ENCODE measurements around the gene ACTR2.

DNA sequence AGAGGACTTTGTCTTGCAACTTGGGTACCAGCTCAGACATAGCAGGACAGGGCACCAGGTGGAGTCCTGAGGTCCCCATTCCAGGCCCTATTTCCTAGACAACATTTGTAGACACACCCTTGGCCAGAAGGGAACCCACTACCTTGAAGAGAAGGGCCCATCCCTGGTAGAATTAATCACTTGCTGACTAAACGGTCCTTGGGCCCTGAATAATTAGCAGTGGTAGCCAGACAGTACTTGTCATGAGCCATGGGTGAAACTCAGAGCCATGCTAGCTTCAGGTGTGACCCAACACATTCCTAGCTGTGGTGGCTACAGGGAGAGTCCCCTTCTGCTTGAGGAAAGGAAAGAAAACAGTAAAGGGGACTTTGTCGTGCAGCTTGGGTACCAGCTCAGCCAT, 28.5 kb upstream of the ACTR2 start:
- TF ChIP-seq, protein P1, sequence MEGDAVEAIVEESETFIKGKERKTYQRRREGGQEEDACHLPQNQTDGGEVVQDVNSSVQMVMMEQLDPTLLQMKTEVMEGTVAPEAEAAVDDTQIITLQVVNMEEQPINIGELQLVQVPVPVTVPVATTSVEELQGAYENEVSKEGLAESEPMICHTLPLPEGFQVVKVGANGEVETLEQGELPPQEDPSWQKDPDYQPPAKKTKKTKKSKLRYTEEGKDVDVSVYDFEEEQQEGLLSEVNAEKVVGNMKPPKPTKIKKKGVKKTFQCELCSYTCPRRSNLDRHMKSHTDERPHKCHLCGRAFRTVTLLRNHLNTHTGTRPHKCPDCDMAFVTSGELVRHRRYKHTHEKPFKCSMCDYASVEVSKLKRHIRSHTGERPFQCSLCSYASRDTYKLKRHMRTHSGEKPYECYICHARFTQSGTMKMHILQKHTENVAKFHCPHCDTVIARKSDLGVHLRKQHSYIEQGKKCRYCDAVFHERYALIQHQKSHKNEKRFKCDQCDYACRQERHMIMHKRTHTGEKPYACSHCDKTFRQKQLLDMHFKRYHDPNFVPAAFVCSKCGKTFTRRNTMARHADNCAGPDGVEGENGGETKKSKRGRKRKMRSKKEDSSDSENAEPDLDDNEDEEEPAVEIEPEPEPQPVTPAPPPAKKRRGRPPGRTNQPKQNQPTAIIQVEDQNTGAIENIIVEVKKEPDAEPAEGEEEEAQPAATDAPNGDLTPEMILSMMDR (IDR thresholded peaks at IDR 0.05): no peak
- TF ChIP-seq NFE2L1 (CRISPR knock-in tag; IDR thresholded peaks at IDR 0.05) (no peak), CREB1 (CRISPR knock-in tag; IDR thresholded peaks at IDR 0.05) (no peak), SMAD4 (CRISPR knock-in tag; IDR thresholded peaks at IDR 0.05) (no peak), ELF4 (CRISPR knock-in tag; IDR thresholded peaks at IDR 0.05; ENCODE audit: low read depth) (no peak), ZNF232 (CRISPR knock-in tag; IDR thresholded peaks at IDR 0.05) (no peak), NFYB (CRISPR knock-in tag; conservative IDR thresholded peaks at IDR 0.05; ENCODE audit: low read depth) (no peak), SP1 (CRISPR knock-in tag; conservative IDR thresholded peaks at IDR 0.05) (no peak)
- TF ChIP-seq, protein P2, sequence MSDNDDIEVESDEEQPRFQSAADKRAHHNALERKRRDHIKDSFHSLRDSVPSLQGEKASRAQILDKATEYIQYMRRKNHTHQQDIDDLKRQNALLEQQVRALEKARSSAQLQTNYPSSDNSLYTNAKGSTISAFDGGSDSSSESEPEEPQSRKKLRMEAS (CRISPR knock-in tag; IDR thresholded peaks at IDR 0.05): no peak
- TF ChIP-seq, protein P3, sequence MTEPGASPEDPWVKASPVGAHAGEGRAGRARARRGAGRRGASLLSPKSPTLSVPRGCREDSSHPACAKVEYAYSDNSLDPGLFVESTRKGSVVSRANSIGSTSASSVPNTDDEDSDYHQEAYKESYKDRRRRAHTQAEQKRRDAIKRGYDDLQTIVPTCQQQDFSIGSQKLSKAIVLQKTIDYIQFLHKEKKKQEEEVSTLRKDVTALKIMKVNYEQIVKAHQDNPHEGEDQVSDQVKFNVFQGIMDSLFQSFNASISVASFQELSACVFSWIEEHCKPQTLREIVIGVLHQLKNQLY (CRISPR knock-in tag; IDR thresholded peaks at IDR 0.05): no peak
- TF ChIP-seq, protein P4, sequence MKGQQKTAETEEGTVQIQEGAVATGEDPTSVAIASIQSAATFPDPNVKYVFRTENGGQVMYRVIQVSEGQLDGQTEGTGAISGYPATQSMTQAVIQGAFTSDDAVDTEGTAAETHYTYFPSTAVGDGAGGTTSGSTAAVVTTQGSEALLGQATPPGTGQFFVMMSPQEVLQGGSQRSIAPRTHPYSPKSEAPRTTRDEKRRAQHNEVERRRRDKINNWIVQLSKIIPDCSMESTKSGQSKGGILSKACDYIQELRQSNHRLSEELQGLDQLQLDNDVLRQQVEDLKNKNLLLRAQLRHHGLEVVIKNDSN (CRISPR knock-in tag; IDR thresholded peaks at IDR 0.05): no peak

Data from WTC11 (cell line).